IMR-90 (cell line): ENCODE measurements around the gene SVOPL. TPM values are rescaled to one million over a fixed set of nuclear protein-coding genes. Genes with fewer than 3 reads are reported as not detected.

Experiments
- ATAC-seq: fragments of 200-7000 bp; cut with Tn5 transposase; 2 replicates; pipeline ENCODE4 v1.9.1; 2020; ENCODE audit warnings: low read depth, mild to moderate bottlenecking, moderate library complexity
- BruUV-seq: library from RNA; stranded (reverse); fragments of 400-500 nt; replicated peaks from 2 replicates; lab custom pipeline; 2021; lab: Mats Ljungman, UMichigan
- CTCF ChIA-PET: fragments of 300-600 bp; formaldehyde crosslinking; extraction: SDS; loops from one replicate; lab custom pipeline; 2021; ENCODE audit warnings: antibody characterized with exemption; lab: Yijun Ruan, JAX
- POLR2A ChIA-PET: fragments of 300-600 bp; sonication (Branson Sonifier 250); formaldehyde crosslinking; loops from one replicate; lab custom pipeline; 2022; ENCODE audit warnings: antibody characterized with exemption; ENCODE audit not compliant: unreplicated experiment; lab: Charles Lee
- DNase-seq: peaks from one replicate; pipeline ENCODE4 v3.0.0; 2013
- H2AFZ ChIP-seq: replicated peaks from 2 replicates; pipeline ENCODE3; 2013; ENCODE audit warnings: low read length, mild to moderate bottlenecking; ENCODE audit not compliant: poor library complexity
- H2AK5ac ChIP-seq: 2 replicates; pipeline ENCODE4 v1.6.1; 2013; ENCODE audit warnings: low read depth, low read length, inconsistent platforms
- H2AK9ac ChIP-seq: replicated peaks from 2 replicates; pipeline ENCODE3; 2013; ENCODE audit warnings: mild to moderate bottlenecking, low read depth, low read length, moderate library complexity; ENCODE audit not compliant: poor library complexity
- H2BK120ac ChIP-seq: 2 replicates; pipeline ENCODE4 v1.6.1; 2013; ENCODE audit warnings: low read depth, low read length, inconsistent platforms
- H2BK15ac ChIP-seq: 3 replicates; pipeline ENCODE4 v1.6.1; 2013; ENCODE audit warnings: low read depth, low read length, inconsistent platforms
- H2BK20ac ChIP-seq: 2 replicates; pipeline ENCODE4 v1.6.1; 2013; ENCODE audit warnings: low read depth, mild to moderate bottlenecking, inconsistent platforms, low read length, moderate library complexity
- H2BK5ac ChIP-seq: 2 replicates; pipeline ENCODE4 v1.6.1; 2013; ENCODE audit warnings: mild to moderate bottlenecking, low read depth, low read length, inconsistent platforms; ENCODE audit not compliant: poor library complexity, severe bottlenecking
- H3K14ac ChIP-seq: replicated peaks from 2 replicates; pipeline ENCODE4 v1.6.1; 2013; ENCODE audit warnings: low read depth, low read length, inconsistent platforms
- H3K18ac ChIP-seq: 2 replicates; pipeline ENCODE4 v1.6.1; 2013; ENCODE audit warnings: low read depth, low read length, control low read depth
- H3K23ac ChIP-seq: 2 replicates; pipeline ENCODE4 v1.6.1; 2013; ENCODE audit warnings: low read depth, low read length, inconsistent platforms
- H3K27ac ChIP-seq: 2 replicates; pipeline ENCODE4 v1.5.1; 2013; ENCODE audit warnings: mild to moderate bottlenecking, control low read depth, low read length; ENCODE audit not compliant: insufficient read depth
- H3K27me3 ChIP-seq: 2 replicates; pipeline ENCODE4 v1.6.1; 2013; ENCODE audit warnings: low read length; ENCODE audit not compliant: control insufficient read depth, insufficient read depth
- H3K36me3 ChIP-seq: 2 replicates; pipeline ENCODE4 v1.6.1; 2013; ENCODE audit warnings: low read length, mixed read lengths; ENCODE audit not compliant: control insufficient read depth, insufficient read depth
- H3K4ac ChIP-seq: 2 replicates; pipeline ENCODE4 v1.6.1; 2013; ENCODE audit warnings: low read depth, low read length, inconsistent platforms
- H3K4me1 ChIP-seq: 2 replicates; pipeline ENCODE4 v1.6.1; 2013; ENCODE audit warnings: low read length, mixed read lengths; ENCODE audit not compliant: control insufficient read depth, insufficient read depth
- H3K4me2 ChIP-seq: 2 replicates; pipeline ENCODE4 v1.6.1; 2013; ENCODE audit warnings: low read depth, mild to moderate bottlenecking, control low read depth, low read length, moderate library complexity
- H3K4me3 ChIP-seq: 2 replicates; pipeline ENCODE4 v1.5.1; 2013; ENCODE audit warnings: low read depth, mild to moderate bottlenecking, control low read depth, low read length, moderate library complexity; ENCODE audit not compliant: insufficient read depth
- H3K56ac ChIP-seq: 2 replicates; pipeline ENCODE4 v1.6.1; 2013; ENCODE audit warnings: low read length, inconsistent platforms; ENCODE audit not compliant: insufficient read depth; ENCODE audit errors: extremely low read depth
- H3K79me1 ChIP-seq, 2 experiments: 2 replicates each; pipeline ENCODE4 v1.6.1; 2013; ENCODE audit warnings: low read length in 2 of 2, inconsistent platforms in 1 of 2, low read depth in 1 of 2
- H3K9ac ChIP-seq: 2 replicates; pipeline ENCODE4 v1.6.1; 2013; ENCODE audit warnings: low read depth, low read length, control low read depth
- H3K9me1 ChIP-seq: 2 replicates; pipeline ENCODE4 v1.6.1; 2013; ENCODE audit warnings: low read length, inconsistent platforms; ENCODE audit not compliant: insufficient read depth
- H3K9me3 ChIP-seq: 2 replicates; pipeline ENCODE4 v1.6.1; 2013; ENCODE audit warnings: low read length; ENCODE audit not compliant: control insufficient read depth, insufficient read depth
- H4K20me1 ChIP-seq: 2 replicates; pipeline ENCODE4 v1.6.1; 2013; ENCODE audit warnings: low read length, inconsistent platforms; ENCODE audit not compliant: insufficient read depth
- H4K5ac ChIP-seq: 2 replicates; pipeline ENCODE4 v1.6.1; 2013; ENCODE audit warnings: mild to moderate bottlenecking, low read depth, low read length, control low read depth
- H4K8ac ChIP-seq, 2 experiments: 2 replicates each; pipeline ENCODE4 v1.6.1; 2013; ENCODE audit warnings: low read depth in 2 of 2, low read length in 2 of 2, control low read depth in 1 of 2, inconsistent platforms in 1 of 2
- H4K91ac ChIP-seq: 2 replicates; pipeline ENCODE4 v1.6.1; 2013; ENCODE audit warnings: low read depth, low read length, inconsistent platforms; ENCODE audit not compliant: insufficient read depth
- CHD1 ChIP-seq: IDR thresholded peaks from 2 replicates; pipeline ENCODE4 v1.6.1; 2012; ENCODE audit warnings: low read depth, low read length, improper control_type of control experiment
- ELK1 ChIP-seq: fragments of 150-350 bp; IDR thresholded peaks from 2 replicates; pipeline ENCODE4 v1.6.1; 2016; ENCODE audit warnings: low read depth, mild to moderate bottlenecking, low read length, moderate library complexity, borderline replicate concordance
- MXI1 ChIP-seq: IDR thresholded peaks from 2 replicates; pipeline ENCODE4 v1.6.1; 2012; ENCODE audit warnings: low read depth, mild to moderate bottlenecking, low read length, moderate library complexity, borderline replicate concordance
- NFE2L2 ChIP-seq: fragments of 150-350 bp; IDR thresholded peaks from 2 replicates; pipeline ENCODE4 v1.6.1; 2016; ENCODE audit warnings: low read depth, mild to moderate bottlenecking, low read length
- RFX5 ChIP-seq: IDR thresholded peaks from 2 replicates; pipeline ENCODE4 v1.8.0; 2012; ENCODE audit warnings: low read depth, mild to moderate bottlenecking, low read length, moderate library complexity
- WGBS, 2 experiments: methylation state at CpG; one replicate each; pipeline versions ENCODE4 v1.1.5 to v1.1.7; 2013; ENCODE audit warnings: missing lambda C conversion rate in 2 of 2; ENCODE audit not compliant: insufficient read length in 1 of 2; ENCODE audit errors: extremely low coverage in 2 of 2; 5-methylcytosine and 5-hydroxymethylcytosine counted together
- dilution Hi-C: fragments of 300-500 bp; cut with HindIII; formaldehyde crosslinking; loops from one replicate; pipeline ENCODE4 v1.14.3; 2018; ENCODE audit warnings: low sequenced_read_pairs; ENCODE audit not compliant: unreplicated experiment
- in situ Hi-C: fragments of 300-500 bp; cut with MboI; formaldehyde crosslinking; loops from 3 replicates; pipeline ENCODE4 v1.14.3; 2019; ENCODE audit warnings: low sequenced_read_pairs, inconsistent platforms, mixed read lengths
- intact Hi-C: fragments of 100-400 bp; cut with micrococcal nuclease; formaldehyde crosslinking; loops from 2 replicates; pipeline ENCODE4 v1.10.0; 2022
- polyA plus RNA-seq, 3 experiments: library from polyadenylated mRNA; depleted of rRNA; stranded (reverse); fragments of >200 nt; gene quantifications; 2 replicates each; pipeline ENCODE4 v1.2.3, GENCODE V29; 2012; ENCODE audit warnings: low replicate concordance in 1 of 3
- total RNA-seq: library from RNA; depleted of rRNA; stranded (reverse); fragments of >200 nt; gene quantifications from 2 replicates; pipeline ENCODE4 v1.2.3, GENCODE V29; 2012

The SVOPL gene
- total and polyA plus RNA-seq, 2 of the 4 experiments (the other 2 are of a cell fraction): not detected

DNA sequence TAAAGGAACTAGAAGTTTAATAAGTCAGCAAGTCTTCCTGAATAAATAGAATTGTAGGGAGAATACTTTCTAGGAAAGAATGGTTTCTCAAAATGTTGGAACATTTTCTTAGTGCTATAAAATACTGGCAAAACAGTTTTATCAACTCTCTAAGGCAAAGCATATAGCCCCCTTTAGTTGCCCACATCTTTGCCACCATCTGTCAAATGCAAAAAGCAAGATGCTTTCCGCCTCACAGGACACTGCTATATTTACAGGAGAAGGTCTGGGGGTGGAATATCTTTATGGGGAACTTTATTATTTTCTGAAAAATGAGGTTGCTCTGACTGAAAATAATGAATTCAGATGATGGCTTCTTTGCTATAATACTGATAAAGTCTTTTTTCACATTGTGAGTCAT, 78.3 kb downstream of the SVOPL start:
- Histone ChIP-seq H3K4me1 (no peaks in the 10 kb centered on the region), H4K5ac (no peak overlapping the region), H2AK9ac (no peak overlapping the region), H3K4me2 (no peak overlapping the region), H3K27me3 (no peaks in the 10 kb centered on the region), H3K9me1 (no peaks in the 10 kb centered on the region), H4K8ac (no peak overlapping the region), H3K23ac (no peak overlapping the region), H2AK5ac (no peak overlapping the region), H3K14ac (no peak overlapping the region), H3K9ac (no peak overlapping the region), H3K4me3 (no peak overlapping the region), H2BK120ac (no peak overlapping the region), H3K4ac (no peak overlapping the region), H4K20me1 (no peaks in the 10 kb centered on the region), H2BK5ac (no peak overlapping the region), H3K79me1 (no peaks in the 10 kb centered on the region), H2BK15ac (no peak overlapping the region), H3K18ac (no peak overlapping the region), H3K56ac (no peak overlapping the region), H2BK20ac (no peak overlapping the region), H4K91ac (no peak overlapping the region), H3K27ac (no peak overlapping the region), H3K9me3 (peaks cover 2% of the 10 kb centered on the region; the same call in 1 of the 2 replicates), H2AFZ (no peak overlapping the region), H3K36me3 (no peaks in the 10 kb centered on the region)
- dilution Hi-C loops (no loop called here), in situ Hi-C loops (no loop called here), intact Hi-C loops (no loop called here)
- ATAC-seq (no peak), DNase-seq (no peak)
- CTCF ChIA-PET: no interaction called here
- TF ChIP-seq ELK1: no peak
- TF ChIP-seq RFX5: no peak
- TF ChIP-seq NFE2L2: no peak
- TF ChIP-seq MXI1: no peak
- TF ChIP-seq CHD1: no peak
- no TSS peak for BruUV-seq
- WGBS, 2 experiments: no CpG with 5 or more reads among the region's 1 CpG
- POLR2A ChIA-PET: no interaction called here
